Stomach (tissue), 4 donors: ENCODE measurements around the gene DYRK4.

Experiments used
- EP300 ChIP-seq: sonication (generic); formaldehyde crosslinking; IDR thresholded peaks from one replicate; pipeline ENCODE4 v1.6.1; 2017; ENCODE audit warnings: antibody characterized with exemption
- POLR2A ChIP-seq, 4 donors: fragments of 450-650 bp; IDR thresholded peaks; one replicate each; pipeline ENCODE4 v1.6.1; 2016; ENCODE audit warnings: antibody characterized with exemption in 4 of 4, control low read depth in 2 of 4, mild to moderate bottlenecking in 1 of 4, moderate library complexity in 1 of 4
- TF ChIP-seq, protein P1 (sequence below), 7 experiments: fragments of 450-650 bp in 4 of 7; fragments of 200-600 bp in 3 of 7; sonication (generic) in 3 of 7; IDR thresholded peaks; one replicate each; pipeline ENCODE4 v1.5.1; 2016 to 2019; ENCODE audit warnings: antibody characterized with exemption in 7 of 7, control low read depth in 2 of 7, mild to moderate bottlenecking in 1 of 7

DNA sequence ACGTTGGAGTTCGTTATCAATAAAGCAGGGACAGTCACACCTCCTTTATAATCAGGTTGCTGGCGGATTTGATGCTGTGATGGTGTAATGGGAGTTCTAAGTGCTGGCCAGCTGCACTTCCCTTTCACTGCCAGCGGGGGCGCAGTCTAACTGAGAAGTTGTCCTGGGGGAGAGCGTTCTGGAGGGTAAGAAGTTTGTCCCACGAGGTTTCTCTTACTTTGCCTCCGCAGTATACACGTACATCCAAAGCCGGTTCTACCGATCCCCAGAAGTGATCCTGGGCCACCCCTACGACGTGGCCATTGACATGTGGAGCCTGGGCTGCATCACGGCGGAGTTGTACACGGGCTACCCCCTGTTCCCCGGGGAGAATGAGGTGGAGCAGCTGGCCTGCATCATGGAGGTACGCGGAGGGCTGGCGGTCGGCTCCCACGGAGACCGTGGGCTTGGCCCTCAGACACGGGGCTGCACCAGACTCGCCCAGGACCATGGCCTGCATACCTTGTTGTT, 42.7 kb downstream of the DYRK4 start:
- TF ChIP-seq POLR2A (IDR thresholded peaks at IDR 0.05) (no peak), EP300 (no peak)
- TF ChIP-seq, protein P1, sequence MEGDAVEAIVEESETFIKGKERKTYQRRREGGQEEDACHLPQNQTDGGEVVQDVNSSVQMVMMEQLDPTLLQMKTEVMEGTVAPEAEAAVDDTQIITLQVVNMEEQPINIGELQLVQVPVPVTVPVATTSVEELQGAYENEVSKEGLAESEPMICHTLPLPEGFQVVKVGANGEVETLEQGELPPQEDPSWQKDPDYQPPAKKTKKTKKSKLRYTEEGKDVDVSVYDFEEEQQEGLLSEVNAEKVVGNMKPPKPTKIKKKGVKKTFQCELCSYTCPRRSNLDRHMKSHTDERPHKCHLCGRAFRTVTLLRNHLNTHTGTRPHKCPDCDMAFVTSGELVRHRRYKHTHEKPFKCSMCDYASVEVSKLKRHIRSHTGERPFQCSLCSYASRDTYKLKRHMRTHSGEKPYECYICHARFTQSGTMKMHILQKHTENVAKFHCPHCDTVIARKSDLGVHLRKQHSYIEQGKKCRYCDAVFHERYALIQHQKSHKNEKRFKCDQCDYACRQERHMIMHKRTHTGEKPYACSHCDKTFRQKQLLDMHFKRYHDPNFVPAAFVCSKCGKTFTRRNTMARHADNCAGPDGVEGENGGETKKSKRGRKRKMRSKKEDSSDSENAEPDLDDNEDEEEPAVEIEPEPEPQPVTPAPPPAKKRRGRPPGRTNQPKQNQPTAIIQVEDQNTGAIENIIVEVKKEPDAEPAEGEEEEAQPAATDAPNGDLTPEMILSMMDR (IDR thresholded peaks at IDR 0.05) = peak in 5 of 7 experiments; percentile 88 to 99 (median 97)
